Eye (tissue), 1 donor: ENCODE data around the gene DENND1A.

Experiments
- DNase-seq: peaks from one replicate; pipeline ENCODE4 v3.0.0-alpha.2; 2015

Gene DENND1A

GRCh38 chr9:123807251-123807650 is 122.7 kb downstream of the DENND1A start:
- DNase-seq = no peak

- DNase-seq = no peak
These were observed 123.1 kb downstream of the DENND1A start for GRCh38 chr9:123806829-123807228.

GRCh38 chr9:123798195-123798594 is 131.7 kb downstream of the DENND1A start:
- peak; percentile 45 for DNase-seq

GRCh38 chr9:123796618-123797484 is 133.1 kb downstream of the DENND1A start:
- no peak for DNase-seq

- DNase-seq = no peak
These were observed 133.8 kb downstream of the DENND1A start for GRCh38 chr9:123796094-123796493.

GRCh38 chr9:123795336-123795735 is 134.6 kb downstream of the DENND1A start:
- DNase-seq = no peak

- no peak for DNase-seq
These were observed 137.4 kb downstream of the DENND1A start for GRCh38 chr9:123792501-123792900.

GRCh38 chr9:123789554-123790292 is 140.2 kb downstream of the DENND1A start:
- no peak for DNase-seq

- no peak for DNase-seq
These were observed 142.5 kb downstream of the DENND1A start for GRCh38 chr9:123787416-123787815.

- no peak for DNase-seq
These were observed 145.4 kb downstream of the DENND1A start for GRCh38 chr9:123784518-123784917.

GRCh38 chr9:123778232-123778902 is 151.6 kb downstream of the DENND1A start:
- no peak for DNase-seq

- no peak for DNase-seq
These were observed 153.0 kb downstream of the DENND1A start for GRCh38 chr9:123776708-123777537.

GRCh38 chr9:123775289-123776284 is 154.3 kb downstream of the DENND1A start:
- DNase-seq = no peak

- no peak for DNase-seq
These were observed 156.1 kb downstream of the DENND1A start for GRCh38 chr9:123773783-123774182.

GRCh38 chr9:123772967-123773366 is 157.0 kb downstream of the DENND1A start:
- no peak for DNase-seq

- no peak for DNase-seq
These were observed 157.6 kb downstream of the DENND1A start for GRCh38 chr9:123772374-123772773.

GRCh38 chr9:123771690-123772089 is 158.2 kb downstream of the DENND1A start:
- DNase-seq = no peak

- DNase-seq = no peak
These were observed 160.2 kb downstream of the DENND1A start for GRCh38 chr9:123769719-123770118.

- no peak for DNase-seq
These were observed 165.9 kb downstream of the DENND1A start for GRCh38 chr9:123763910-123764588.

- no peak for DNase-seq
These were observed 167.9 kb downstream of the DENND1A start for GRCh38 chr9:123761905-123762605.
